Measurements from ENCODE around the gene NCOA6.

DNA sequence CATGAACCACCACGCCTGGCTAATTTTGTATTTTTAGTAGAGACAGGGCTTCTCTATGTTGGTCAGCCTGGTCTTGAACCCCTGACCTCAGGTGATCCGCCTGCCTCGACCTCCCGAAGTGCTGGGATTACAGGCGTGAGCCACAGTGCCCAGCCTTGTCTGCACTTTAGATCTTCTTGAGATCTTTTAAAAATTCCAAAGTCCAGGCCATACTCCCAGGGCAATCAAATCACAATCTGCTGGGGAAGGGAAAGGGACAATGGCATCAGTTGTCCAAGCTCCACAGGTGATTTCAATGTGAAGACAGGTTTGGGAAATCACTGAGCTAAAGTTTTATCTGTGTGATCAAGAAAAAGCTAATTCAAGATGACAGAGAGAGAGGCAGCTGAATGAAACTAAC lies 16.9 kb downstream of the NCOA6 start:
- TF ChIP-seq, protein P1, sequence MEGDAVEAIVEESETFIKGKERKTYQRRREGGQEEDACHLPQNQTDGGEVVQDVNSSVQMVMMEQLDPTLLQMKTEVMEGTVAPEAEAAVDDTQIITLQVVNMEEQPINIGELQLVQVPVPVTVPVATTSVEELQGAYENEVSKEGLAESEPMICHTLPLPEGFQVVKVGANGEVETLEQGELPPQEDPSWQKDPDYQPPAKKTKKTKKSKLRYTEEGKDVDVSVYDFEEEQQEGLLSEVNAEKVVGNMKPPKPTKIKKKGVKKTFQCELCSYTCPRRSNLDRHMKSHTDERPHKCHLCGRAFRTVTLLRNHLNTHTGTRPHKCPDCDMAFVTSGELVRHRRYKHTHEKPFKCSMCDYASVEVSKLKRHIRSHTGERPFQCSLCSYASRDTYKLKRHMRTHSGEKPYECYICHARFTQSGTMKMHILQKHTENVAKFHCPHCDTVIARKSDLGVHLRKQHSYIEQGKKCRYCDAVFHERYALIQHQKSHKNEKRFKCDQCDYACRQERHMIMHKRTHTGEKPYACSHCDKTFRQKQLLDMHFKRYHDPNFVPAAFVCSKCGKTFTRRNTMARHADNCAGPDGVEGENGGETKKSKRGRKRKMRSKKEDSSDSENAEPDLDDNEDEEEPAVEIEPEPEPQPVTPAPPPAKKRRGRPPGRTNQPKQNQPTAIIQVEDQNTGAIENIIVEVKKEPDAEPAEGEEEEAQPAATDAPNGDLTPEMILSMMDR (conservative IDR thresholded peaks at IDR 0.05 in 1 of 2, IDR thresholded peaks at IDR 0.05 in 1 of 2; ENCODE audit: extremely low read depth in 1 of 2, insufficient read depth in 1 of 2, low read depth in 1 of 2, low read length in 2 of 2): no peak
- no peak for TF ChIP-seq EZH2 (IDR thresholded peaks at IDR 0.05; ENCODE audit: borderline replicate concordance, low read length)
